ENCODE measurements around the gene AP1M2. TPM values are rescaled to one million over a fixed set of nuclear protein-coding genes. Genes with fewer than 3 reads are reported as not detected.

Gene AP1M2
- total and polyA plus RNA-seq, 2 donors (not counting 3 experiments of a cell fraction or from before 2014, with no cell fraction given) = 0.19 TPM; not detected in 1

GRCh38 chr19:10611907-10612306 lies 24.8 kb upstream of the AP1M2 start:
- H3K27me3 ChIP-seq (ENCODE audit: control insufficient read depth in 2 of 2, insufficient read depth in 2 of 2, low read length in 2 of 2) = no peaks in the 10 kb centered on the region
- H3K9ac ChIP-seq (replicated peaks; ENCODE audit: extremely low read depth, insufficient read depth, low read length) = no peak overlapping the region
- no peak overlapping the region for H3K4me2 ChIP-seq (ENCODE audit: insufficient read depth, low read length)
- no peaks in the 10 kb centered on the region for H3K36me3 ChIP-seq (ENCODE audit: control insufficient read depth in 2 of 2, extremely low read depth in 1 of 2, insufficient read depth in 2 of 2, low read length in 2 of 2)
- no peak overlapping the region for H3K4me3 ChIP-seq (replicated peaks in 1 of 3; ENCODE audit: insufficient read depth in 1 of 3, low read depth in 1 of 3, low read length in 3 of 3)
- no peak overlapping the region for H2AFZ ChIP-seq (ENCODE audit: low read depth, low read length)
- intact Hi-C loops (cut with micrococcal nuclease) = no loop called here
- H4K20me1 ChIP-seq (replicated peaks; ENCODE audit: control insufficient read depth, extremely low read depth, insufficient read depth, low read length) = no peaks in the 10 kb centered on the region
- ChIA-PET CTCF (interaction anchor here (0.8 to 2.1 kb wide), 5 partner anchors 11 to 88 kb away, joined by 3 to 17 read pairs (median 7); partner anchors contain the start of gene SLC44A2), POLR2A (no interaction called here)
- H3K9me3 ChIP-seq (replicated peaks; ENCODE audit: control insufficient read depth, insufficient read depth, low read length) = no peaks in the 10 kb centered on the region
- H3K79me2 ChIP-seq (ENCODE audit: control insufficient read depth, insufficient read depth, low read length) = no peaks in the 10 kb centered on the region
- TF ChIP-seq MYC (IDR thresholded peaks at IDR 0.05; ENCODE audit: low read depth, low read length) (no peak), JUN (IDR thresholded peaks at IDR 0.05; ENCODE audit: borderline replicate concordance, insufficient read depth, insufficient read length, low read depth) (no peak), POLR2AphosphoS5 (IDR thresholded peaks at IDR 0.05; ENCODE audit: insufficient read depth, low read depth, low read length) (no peak), EZH2 (IDR thresholded peaks at IDR 0.05; ENCODE audit: borderline replicate concordance, low read depth, low read length, severe bottlenecking) (no peak), GATA2 (IDR thresholded peaks at IDR 0.05; ENCODE audit: insufficient read depth, insufficient read length, low read depth, low read length) (no peak), FOS (IDR thresholded peaks at IDR 0.05; ENCODE audit: borderline replicate concordance, insufficient read depth, low read length) (no peak)
- TF ChIP-seq, protein P1, sequence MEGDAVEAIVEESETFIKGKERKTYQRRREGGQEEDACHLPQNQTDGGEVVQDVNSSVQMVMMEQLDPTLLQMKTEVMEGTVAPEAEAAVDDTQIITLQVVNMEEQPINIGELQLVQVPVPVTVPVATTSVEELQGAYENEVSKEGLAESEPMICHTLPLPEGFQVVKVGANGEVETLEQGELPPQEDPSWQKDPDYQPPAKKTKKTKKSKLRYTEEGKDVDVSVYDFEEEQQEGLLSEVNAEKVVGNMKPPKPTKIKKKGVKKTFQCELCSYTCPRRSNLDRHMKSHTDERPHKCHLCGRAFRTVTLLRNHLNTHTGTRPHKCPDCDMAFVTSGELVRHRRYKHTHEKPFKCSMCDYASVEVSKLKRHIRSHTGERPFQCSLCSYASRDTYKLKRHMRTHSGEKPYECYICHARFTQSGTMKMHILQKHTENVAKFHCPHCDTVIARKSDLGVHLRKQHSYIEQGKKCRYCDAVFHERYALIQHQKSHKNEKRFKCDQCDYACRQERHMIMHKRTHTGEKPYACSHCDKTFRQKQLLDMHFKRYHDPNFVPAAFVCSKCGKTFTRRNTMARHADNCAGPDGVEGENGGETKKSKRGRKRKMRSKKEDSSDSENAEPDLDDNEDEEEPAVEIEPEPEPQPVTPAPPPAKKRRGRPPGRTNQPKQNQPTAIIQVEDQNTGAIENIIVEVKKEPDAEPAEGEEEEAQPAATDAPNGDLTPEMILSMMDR (IDR thresholded peaks at IDR 0.05; ENCODE audit: extremely low read depth in 1 of 2, insufficient read depth in 1 of 2, low read depth in 1 of 2, low read length in 2 of 2) = no peak
- no peak for FAIRE-seq
- DNase-seq (ENCODE audit: low read depth, low spot score) = no peak
- no peaks in the 10 kb centered on the region for H3K9me1 ChIP-seq (replicated peaks; ENCODE audit: control insufficient read depth, extremely low read depth, insufficient read depth, low read length)
- no peaks in the 10 kb centered on the region for H3K4me1 ChIP-seq (ENCODE audit: control insufficient read depth, extremely low read depth, insufficient read depth, low read length)
- dilution Hi-C loops (cut with MboI; ENCODE audit: extremely low pct_ligation_motif_present, low sequenced_read_pairs) = no loop called here
- no TSS peak for BruUV-seq (replicated peaks)
- H3K27ac ChIP-seq (ENCODE audit: insufficient read depth, low read depth, low read length) = no peak overlapping the region

Data from endothelial cell of umbilical vein (primary cell).